Activated CD8-positive, alpha-beta T cell treated with anti-CD3 and anti-CD28 coated beads for 36 hours (primary cell): ENCODE data around the gene NEUROD6. TPM values are rescaled to one million over a fixed set of nuclear protein-coding genes. Genes with fewer than 3 reads are reported as not detected.

Experiments used
- ATAC-seq: fragments of 200-7000 bp; cut with Tn5 transposase; one replicate; pipeline ENCODE4 v1.10.0; 2021; ENCODE audit warnings: mild to moderate bottlenecking, moderate library complexity
- CTCF ChIA-PET: fragments of 350-600 bp; sonication (Branson Sonifier 250); formaldehyde crosslinking; loops from one replicate; lab custom pipeline; 2021; ENCODE audit warnings: antibody characterized with exemption; lab: Charles Lee
- POLR2A ChIA-PET: fragments of 350-600 bp; sonication (Branson Sonifier 250); formaldehyde crosslinking; loops from one replicate; lab custom pipeline; 2021; ENCODE audit warnings: antibody characterized with exemption; lab: Charles Lee
- DNase-seq: peaks from one replicate; pipeline ENCODE4 v3.0.0-alpha.2; 2020
- H3K27ac Mint-ChIP-seq: one replicate; pipeline ENCODE4 v1.8.0; 2021; ENCODE audit warnings: mild to moderate bottlenecking, mixed read lengths
- H3K27me3 Mint-ChIP-seq: one replicate; pipeline ENCODE4 v1.8.0; 2021; ENCODE audit warnings: mixed read lengths
- H3K36me3 Mint-ChIP-seq: one replicate; pipeline ENCODE4 v1.8.0; 2021; ENCODE audit warnings: low read depth, mixed read lengths
- H3K4me1 Mint-ChIP-seq: one replicate; pipeline ENCODE4 v1.8.0; 2021; ENCODE audit warnings: low read depth, mixed read lengths
- H3K4me3 Mint-ChIP-seq: one replicate; pipeline ENCODE4 v1.8.0; 2021; ENCODE audit warnings: mild to moderate bottlenecking, moderate library complexity, mixed read lengths
- H3K9me3 Mint-ChIP-seq: one replicate; pipeline ENCODE4 v1.8.0; 2021; ENCODE audit warnings: mixed read lengths
- intact Hi-C: fragments of 100-400 bp; cut with micrococcal nuclease; formaldehyde crosslinking; loops from one replicate; pipeline ENCODE4 v1.10.0; 2022
- total RNA-seq, 2 experiments: library from RNA; stranded (reverse); gene quantifications; one replicate each; pipeline ENCODE4 v1.2.3, GENCODE V29; 2021
- TF ChIP-seq, protein P1 (sequence below): fragments of 200-600 bp; IDR thresholded peaks from one replicate; pipeline ENCODE4 v1.8.0; 2022; ENCODE audit warnings: antibody characterized with exemption, mild to moderate bottlenecking

Gene NEUROD6
- total RNA-seq, 2 experiments from 2014 or later: not detected

DNA sequence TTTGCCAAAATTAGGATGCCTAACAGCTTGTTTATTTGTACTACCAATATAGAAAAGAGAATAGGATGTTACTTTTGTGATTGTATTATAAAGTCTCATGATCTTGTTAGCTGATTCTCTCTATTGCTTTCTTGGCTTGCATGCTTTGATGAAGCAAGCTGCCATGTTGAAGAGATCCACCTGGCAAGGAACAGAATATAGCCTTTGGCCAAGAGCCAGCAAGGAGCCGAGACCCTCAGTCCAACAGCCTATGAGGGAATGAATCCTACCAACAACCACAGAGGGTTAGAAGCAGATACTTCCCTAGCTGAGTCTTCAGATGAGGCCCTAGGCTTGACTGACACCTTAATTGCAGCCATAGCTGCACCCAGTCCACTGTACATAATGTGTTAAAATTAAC is 41.2 kb downstream of the NEUROD6 start:
- POLR2A ChIA-PET: no interaction called here
- TF ChIP-seq, protein P1, sequence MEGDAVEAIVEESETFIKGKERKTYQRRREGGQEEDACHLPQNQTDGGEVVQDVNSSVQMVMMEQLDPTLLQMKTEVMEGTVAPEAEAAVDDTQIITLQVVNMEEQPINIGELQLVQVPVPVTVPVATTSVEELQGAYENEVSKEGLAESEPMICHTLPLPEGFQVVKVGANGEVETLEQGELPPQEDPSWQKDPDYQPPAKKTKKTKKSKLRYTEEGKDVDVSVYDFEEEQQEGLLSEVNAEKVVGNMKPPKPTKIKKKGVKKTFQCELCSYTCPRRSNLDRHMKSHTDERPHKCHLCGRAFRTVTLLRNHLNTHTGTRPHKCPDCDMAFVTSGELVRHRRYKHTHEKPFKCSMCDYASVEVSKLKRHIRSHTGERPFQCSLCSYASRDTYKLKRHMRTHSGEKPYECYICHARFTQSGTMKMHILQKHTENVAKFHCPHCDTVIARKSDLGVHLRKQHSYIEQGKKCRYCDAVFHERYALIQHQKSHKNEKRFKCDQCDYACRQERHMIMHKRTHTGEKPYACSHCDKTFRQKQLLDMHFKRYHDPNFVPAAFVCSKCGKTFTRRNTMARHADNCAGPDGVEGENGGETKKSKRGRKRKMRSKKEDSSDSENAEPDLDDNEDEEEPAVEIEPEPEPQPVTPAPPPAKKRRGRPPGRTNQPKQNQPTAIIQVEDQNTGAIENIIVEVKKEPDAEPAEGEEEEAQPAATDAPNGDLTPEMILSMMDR: no peak
- no peaks in the 10 kb centered on the region for H3K27me3 Mint-ChIP-seq
- no peaks in the 10 kb centered on the region for H3K4me1 Mint-ChIP-seq
- no peak overlapping the region for H3K4me3 Mint-ChIP-seq
- no peaks in the 10 kb centered on the region for H3K9me3 Mint-ChIP-seq
- H3K27ac Mint-ChIP-seq: no peak overlapping the region
- H3K36me3 Mint-ChIP-seq: no peaks in the 10 kb centered on the region
- ATAC-seq (no peak), DNase-seq (no peak)
- CTCF ChIA-PET: no interaction called here
- intact Hi-C loops: no loop called here

GRCh38 chr7:31290601-31291000 is 49.9 kb downstream of the NEUROD6 start:
- DNase-seq (no peak), ATAC-seq (no peak)
- CTCF ChIA-PET: no interaction called here
- H3K27me3 Mint-ChIP-seq: no peaks in the 10 kb centered on the region
- TF ChIP-seq, protein P1: no peak
- peaks cover 3% of the 10 kb centered on the region for H3K9me3 Mint-ChIP-seq
- H3K36me3 Mint-ChIP-seq: no peaks in the 10 kb centered on the region
- intact Hi-C loops: no loop called here
- no peak overlapping the region for H3K4me3 Mint-ChIP-seq
- no peak overlapping the region for H3K27ac Mint-ChIP-seq
- POLR2A ChIA-PET: no interaction called here
- H3K4me1 Mint-ChIP-seq: no peaks in the 10 kb centered on the region

Other genes with a start within 250 kb of the NEUROD6 start
- gene ITPRID1, start 173.4 kb upstream of the NEUROD6 start, total RNA-seq: not detected